Sigmoid colon (tissue), 7 donors: ENCODE results near the gene DENND2A. TPM values are rescaled to one million over a fixed set of nuclear protein-coding genes. Genes with fewer than 3 reads are reported as not detected.

ENCODE experiments used
- DNase-seq: peaks from one replicate; pipeline ENCODE4 v3.0.0-alpha.2; 2019
- H3K27ac ChIP-seq, 4 donors: fragments of 200-600 bp; sonication (generic); one replicate each; pipeline ENCODE4 v1.5.1; 2016 to 2019; ENCODE audit warnings: mild to moderate bottlenecking in 1 of 4
- H3K27me3 ChIP-seq, 3 donors: fragments of 200-600 bp; sonication (generic); one replicate each; pipeline ENCODE4 v1.5.1; 2019; ENCODE audit warnings: mild to moderate bottlenecking in 1 of 3
- H3K36me3 ChIP-seq, 4 donors: fragments of 200-600 bp; sonication (generic); one replicate each; pipeline ENCODE4 v1.5.1; 2016 to 2019
- H3K4me1 ChIP-seq, 4 donors: fragments of 200-600 bp; sonication (generic); one replicate each; pipeline ENCODE4 v1.5.1; 2017 to 2019
- H3K4me3 ChIP-seq, 4 donors: fragments of 200-600 bp; sonication (generic); one replicate each; pipeline ENCODE4 v1.5.1; 2017 to 2019; ENCODE audit warnings: mild to moderate bottlenecking in 2 of 4, moderate library complexity in 1 of 4
- H3K9me3 ChIP-seq, 4 donors: fragments of 200-600 bp in 3 of 4; sonication (generic) in 3 of 4; one replicate each; pipeline versions ENCODE4 v1.5.1 to v1.6.1; 2013 to 2019
- CTCF ChIP-seq, 4 experiments: fragments of 450-650 bp in 3 of 4; fragments of 200-600 bp in 1 of 4; IDR thresholded peaks; one replicate each; pipeline ENCODE4 v1.5.1; 2016 to 2019; ENCODE audit warnings: antibody characterized with exemption in 4 of 4, mild to moderate bottlenecking in 3 of 4, moderate library complexity in 2 of 4
- EP300 ChIP-seq, 4 donors: sonication (generic); formaldehyde crosslinking; IDR thresholded peaks; one replicate each; pipeline ENCODE4 v1.6.1; 2017; ENCODE audit warnings: antibody characterized with exemption in 4 of 4
- POLR2A ChIP-seq, 2 donors: fragments of 450-650 bp; IDR thresholded peaks; one replicate each; pipeline ENCODE4 v1.6.1; 2016; ENCODE audit warnings: antibody characterized with exemption in 2 of 2, mild to moderate bottlenecking in 2 of 2, moderate library complexity in 2 of 2
- POLR2AphosphoS5 ChIP-seq, 4 donors: sonication (generic); formaldehyde crosslinking; IDR thresholded peaks; one replicate each; pipeline ENCODE4 v1.6.1; 2017; ENCODE audit warnings: antibody characterized with exemption in 4 of 4
- WGBS, 2 donors: extraction: QIAGEN DNeasy Blood & Tissue Kit; methylation state at CpG; one replicate each; pipeline ENCODE4 v1.1.7; 2013; 5-methylcytosine and 5-hydroxymethylcytosine counted together
- intact Hi-C: fragments of 100-400 bp; cut with DNase I; formaldehyde crosslinking; loops from one replicate; pipeline ENCODE4 v1.15.1; 2023
- polyA plus RNA-seq, 3 donors: library from polyadenylated mRNA; stranded (reverse); fragments of 200-250 nt; gene quantifications; one replicate each; pipeline ENCODE4 v1.2.3, GENCODE V29; 2013
- total RNA-seq, 4 donors: library from RNA; depleted of rRNA; stranded (reverse); fragments of >200 nt; gene quantifications; one replicate each; pipeline ENCODE4 v1.1.0, GENCODE V29; 2016
- donor health status: healthy with polysubstance abuse.
- donor health status: Bipolar disorder and iron deficiency.
- donor health status: healthy.

DENND2A gene
- total and polyA plus RNA-seq, 7 donors, result 6.2 to 38.8 (median 11.4) TPM

GRCh38 chr7:140595468-140596092 lies 45.0 kb downstream of the DENND2A start:
- intact Hi-C loops, result no loop called here
- H3K27me3 ChIP-seq, result no peaks in the 10 kb centered on the region
- no peak overlapping the region for H3K4me3 ChIP-seq
- H3K4me1 ChIP-seq, result no peaks in the 10 kb centered on the region
- 90 to 91% methylated on average over 15 of the region's 15 CpGs for WGBS, 2 donors
- TF ChIP-seq POLR2A (IDR thresholded peaks at IDR 0.05) (no peak), POLR2AphosphoS5 (IDR thresholded peaks at IDR 0.05) (no peak), CTCF (IDR thresholded peaks at IDR 0.05) (no peak), EP300 (IDR thresholded peaks at IDR 0.05) (no peak)
- H3K36me3 ChIP-seq, result peaks cover 0 to 3% (median 0%) of the 10 kb centered on the region in 4 donors
- H3K27ac ChIP-seq, result peak overlapping the region in 1 of 4 donors; percentile 63
- H3K9me3 ChIP-seq, result no peaks in the 10 kb centered on the region
- no peak for DNase-seq

GRCh38 chr7:140594131-140594691 lies 46.4 kb downstream of the DENND2A start:
- Histone ChIP-seq H3K4me1 (no peaks in the 10 kb centered on the region), H3K27me3 (no peaks in the 10 kb centered on the region), H3K36me3 (no peaks in the 10 kb centered on the region), H3K4me3 (no peak overlapping the region), H3K27ac (no peak overlapping the region), H3K9me3 (no peaks in the 10 kb centered on the region)
- TF ChIP-seq CTCF (IDR thresholded peaks at IDR 0.05) (no peak), POLR2AphosphoS5 (IDR thresholded peaks at IDR 0.05) (no peak), POLR2A (IDR thresholded peaks at IDR 0.05) (no peak), EP300 (IDR thresholded peaks at IDR 0.05) (no peak)
- WGBS, 2 donors, result 89 to 95% methylated on average over 13 of the region's 13 CpGs
- intact Hi-C loops, result no loop called here
- DNase-seq, result no peak

- intact Hi-C loops, result no loop called here
- no peak overlapping the region for H3K27ac ChIP-seq
Measured at GRCh38 chr7:140593672-140593982, 47.0 kb downstream of the DENND2A start.

GRCh38 chr7:140592964-140593671 lies 47.5 kb downstream of the DENND2A start:
- Histone ChIP-seq H3K27ac (no peak overlapping the region), H3K4me3 (no peak overlapping the region), H3K9me3 (no peaks in the 10 kb centered on the region), H3K27me3 (no peaks in the 10 kb centered on the region), H3K4me1 (no peaks in the 10 kb centered on the region), H3K36me3 (no peaks in the 10 kb centered on the region)
- no peak for TF ChIP-seq CTCF (IDR thresholded peaks at IDR 0.05)
- no peak for TF ChIP-seq POLR2AphosphoS5 (IDR thresholded peaks at IDR 0.05)
- TF ChIP-seq EP300 (IDR thresholded peaks at IDR 0.05), result no peak
- TF ChIP-seq POLR2A (IDR thresholded peaks at IDR 0.05), result no peak
- intact Hi-C loops, result no loop called here
- no peak for DNase-seq
- WGBS, 2 donors, result 67 to 77% methylated on average over 9 of the region's 9 CpGs

More at GRCh38 chr7:140593672-140593982, 47.0 kb downstream of the DENND2A start:
- Histone ChIP-seq H3K9me3 (no peaks in the 10 kb centered on the region), H3K36me3 (no peaks in the 10 kb centered on the region), H3K4me3 (no peak overlapping the region), H3K4me1 (no peaks in the 10 kb centered on the region), H3K27me3 (no peaks in the 10 kb centered on the region)
- WGBS, 2 donors, result 71 to 93% methylated on average over 4 of the region's 4 CpGs
- TF ChIP-seq POLR2A (IDR thresholded peaks at IDR 0.05) (no peak), POLR2AphosphoS5 (IDR thresholded peaks at IDR 0.05) (no peak), EP300 (IDR thresholded peaks at IDR 0.05) (no peak), CTCF (IDR thresholded peaks at IDR 0.05) (no peak)
- no peak for DNase-seq
